Effector memory CD4-positive, alpha-beta T cell (primary cell): Measurements from ENCODE around the gene NUDT9.
A peak's percentile ranks its signal among the peaks of the same experiment; 100 is the strongest.
"Not testable (repeated sequence)": the region's sequence is repeated elsewhere in the genome, so short reads cannot be mapped to it uniquely, and the experiment has no call there.

Experiments used
- DNase-seq, 3 donors: peaks; one replicate each; pipeline ENCODE4 v3.0.0-alpha.2; 2020
- H3K27ac ChIP-seq: 2 replicates; pipeline ENCODE4 v1.7.0; 2013; ENCODE audit warnings: mild to moderate bottlenecking, low read length, moderate library complexity; ENCODE audit not compliant: insufficient read depth, poor library complexity, severe bottlenecking
- H3K27me3 ChIP-seq: replicated peaks from 2 replicates; pipeline ENCODE4 v1.7.0; 2013; ENCODE audit warnings: mild to moderate bottlenecking, low read length; ENCODE audit not compliant: insufficient read depth, control insufficient read depth, poor library complexity, severe bottlenecking
- H3K36me3 ChIP-seq: 2 replicates; pipeline ENCODE4 v1.7.0; 2013; ENCODE audit warnings: mild to moderate bottlenecking, low read length, moderate library complexity; ENCODE audit not compliant: control insufficient read depth, insufficient read depth
- H3K4me1 ChIP-seq: 2 replicates; pipeline ENCODE4 v1.7.0; 2013; ENCODE audit warnings: low read length, mild to moderate bottlenecking; ENCODE audit not compliant: control insufficient read depth, insufficient read depth, poor library complexity, severe bottlenecking
- H3K4me3 ChIP-seq: 2 replicates; pipeline ENCODE4 v1.7.0; 2013; ENCODE audit warnings: low read length, low read depth, mild to moderate bottlenecking; ENCODE audit not compliant: insufficient read depth, poor library complexity, severe bottlenecking
- H3K9me3 ChIP-seq: 2 replicates; pipeline ENCODE4 v1.7.0; 2013; ENCODE audit warnings: mild to moderate bottlenecking, low read length, moderate library complexity; ENCODE audit not compliant: control insufficient read depth
- total RNA-seq, 3 donors: gene quantifications; one replicate each; lab custom pipeline; 2026; lab: John Stamatoyannopoulos, UW

NUDT9 gene, protein sequence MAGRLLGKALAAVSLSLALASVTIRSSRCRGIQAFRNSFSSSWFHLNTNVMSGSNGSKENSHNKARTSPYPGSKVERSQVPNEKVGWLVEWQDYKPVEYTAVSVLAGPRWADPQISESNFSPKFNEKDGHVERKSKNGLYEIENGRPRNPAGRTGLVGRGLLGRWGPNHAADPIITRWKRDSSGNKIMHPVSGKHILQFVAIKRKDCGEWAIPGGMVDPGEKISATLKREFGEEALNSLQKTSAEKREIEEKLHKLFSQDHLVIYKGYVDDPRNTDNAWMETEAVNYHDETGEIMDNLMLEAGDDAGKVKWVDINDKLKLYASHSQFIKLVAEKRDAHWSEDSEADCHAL
- 7.0 to 12.6 (median 9.5) reads per million in 3 donors for total RNA-seq

DNA sequence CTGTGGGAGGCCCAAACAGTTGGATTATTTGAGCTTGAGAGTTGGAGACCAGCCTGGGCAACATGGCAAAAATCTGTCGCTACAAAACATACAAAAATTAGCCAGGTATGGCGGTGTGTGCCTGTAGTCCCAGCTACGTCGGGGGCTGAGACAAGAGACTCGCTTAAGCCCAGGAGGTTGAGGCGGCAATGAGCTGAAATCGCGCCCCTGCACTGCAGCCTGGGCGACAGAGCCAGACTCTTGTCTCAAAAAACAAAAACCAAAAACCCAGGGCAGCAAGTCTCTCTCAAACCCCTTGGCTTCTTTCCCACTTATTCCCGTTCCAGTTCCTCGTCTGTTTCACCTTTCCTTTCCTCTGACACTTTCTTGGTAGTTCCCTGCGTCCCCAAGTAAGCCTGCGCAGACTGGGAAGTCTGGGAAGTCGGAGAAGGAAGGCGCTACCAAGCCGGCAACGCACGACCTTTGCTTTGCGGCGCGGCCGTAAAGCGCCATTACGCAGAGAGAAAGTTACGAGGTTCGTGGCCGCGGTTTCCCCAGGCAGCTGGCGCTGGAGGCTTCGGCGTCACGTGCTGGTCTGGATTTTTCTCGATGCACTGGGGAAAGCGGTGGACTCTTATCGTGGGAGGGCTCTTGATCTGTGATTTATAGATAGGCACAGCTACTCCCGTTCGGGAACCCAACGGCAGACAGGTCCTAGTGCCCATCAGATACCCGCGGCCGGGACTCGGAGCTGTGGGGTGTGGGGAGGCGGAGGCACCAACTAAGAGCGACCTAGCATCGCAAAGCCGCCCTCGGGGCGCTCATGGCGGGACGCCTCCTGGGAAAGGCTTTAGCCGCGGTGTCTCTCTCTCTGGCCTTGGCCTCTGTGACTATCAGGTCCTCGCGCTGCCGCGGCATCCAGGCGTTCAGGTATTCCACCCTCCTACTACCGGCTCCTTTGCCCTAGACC is at the start of gene NUDT9:
TSS of gene NUDT9 (plus strand) at position 470 of the 949 bp plus-strand sequence. CDS start at position 803, 333 bp downstream.
- Histone ChIP-seq H3K4me1 (peaks cover 7% of the 10 kb centered on the region), H3K36me3 (no peaks in the 10 kb centered on the region), H3K9me3 (no peaks in the 10 kb centered on the region), H3K4me3 (peak within 1 kb of the TSS; percentile 94), H3K27ac (peak within 1 kb of the TSS; percentile 80), H3K27me3 (no peaks in the 10 kb centered on the region)
- peak; percentile 77 to 85 (median 79) for DNase-seq

DNA sequence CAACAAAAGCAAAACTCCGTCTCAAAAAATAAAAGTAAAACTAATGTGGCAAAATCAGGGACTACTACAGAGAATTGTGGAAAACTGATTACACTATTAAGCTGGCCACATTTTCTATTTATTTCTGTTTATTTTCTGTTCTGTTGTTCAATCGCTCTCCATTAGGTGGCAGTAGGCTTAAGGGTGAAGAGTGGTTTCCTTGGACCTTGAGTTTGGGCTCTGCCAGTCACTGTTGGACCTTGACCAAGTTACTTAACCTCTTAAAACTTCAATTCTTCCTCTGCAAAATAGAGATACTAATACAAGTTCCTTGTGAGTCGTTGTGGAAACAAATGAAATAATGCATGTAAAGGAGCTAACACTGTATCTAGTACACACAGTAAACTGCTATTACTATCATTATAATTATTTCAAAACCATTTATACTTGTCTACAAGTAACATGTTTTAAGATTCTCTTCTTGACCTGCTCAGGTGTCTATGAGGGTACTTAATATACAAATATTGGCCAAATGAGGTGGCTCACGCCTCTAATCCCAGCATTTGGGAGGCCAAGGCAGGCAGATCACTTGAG is 46.6 kb upstream of the NUDT9 start:
- no peak overlapping the region for H3K4me3 ChIP-seq
- H3K27me3 ChIP-seq, result no peaks in the 10 kb centered on the region
- peaks cover 27% of the 10 kb centered on the region for H3K36me3 ChIP-seq
- DNase-seq, result no peak
- H3K4me1 ChIP-seq, result no peaks in the 10 kb centered on the region
- H3K27ac ChIP-seq, result no peak overlapping the region
- no peaks in the 10 kb centered on the region for H3K9me3 ChIP-seq

DNA sequence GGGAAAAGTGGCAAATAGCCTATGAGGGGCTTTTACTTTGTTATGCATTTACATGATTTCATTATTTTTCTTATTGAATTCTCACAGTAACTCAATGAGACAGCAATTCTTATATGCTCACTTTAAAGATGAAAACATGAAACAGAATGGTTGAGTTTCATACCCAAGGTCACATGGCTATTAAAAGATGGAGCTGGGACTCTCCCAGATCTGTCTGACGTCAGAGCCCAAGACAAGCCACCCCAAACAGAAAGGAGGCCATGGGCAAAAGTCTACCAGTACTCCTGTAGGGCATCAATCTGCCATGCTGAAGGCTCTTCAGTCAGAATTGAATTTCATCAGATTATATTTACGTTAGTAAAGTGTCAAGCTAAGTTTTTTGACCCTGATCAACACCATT is 44.6 kb upstream of the NUDT9 start:
- DNase-seq, result no peak
- H3K27ac ChIP-seq, result no peak overlapping the region
- no peak overlapping the region for H3K4me3 ChIP-seq
- no peaks in the 10 kb centered on the region for H3K4me1 ChIP-seq
- H3K27me3 ChIP-seq, result no peaks in the 10 kb centered on the region
- H3K36me3 ChIP-seq, result peaks cover 14% of the 10 kb centered on the region
- H3K9me3 ChIP-seq, result no peaks in the 10 kb centered on the region

DNA sequence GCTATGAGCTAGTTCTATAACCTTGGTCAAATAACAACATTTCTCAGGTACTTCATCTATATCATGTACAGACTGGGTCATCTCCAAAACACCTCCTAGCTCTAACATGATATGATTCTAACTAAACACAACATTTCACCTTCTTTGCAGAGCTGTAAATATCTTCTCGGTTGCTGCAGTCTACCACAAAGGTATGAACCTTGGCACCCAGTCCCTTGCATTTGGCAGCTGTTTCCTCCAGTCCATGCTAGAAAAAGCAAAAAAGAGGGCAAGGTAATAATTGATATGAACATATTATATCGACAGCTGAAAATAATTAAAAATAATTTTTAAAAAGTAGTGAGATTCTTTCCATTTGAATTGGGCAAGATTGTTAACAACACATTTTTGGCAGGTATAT is 40.3 kb upstream of the NUDT9 start:
- no peak for DNase-seq
- no peak overlapping the region for H3K4me3 ChIP-seq
- no peak overlapping the region for H3K27ac ChIP-seq
- peaks cover 3% of the 10 kb centered on the region for H3K36me3 ChIP-seq
- H3K9me3 ChIP-seq, result no peaks in the 10 kb centered on the region
- no peaks in the 10 kb centered on the region for H3K4me1 ChIP-seq
- no peaks in the 10 kb centered on the region for H3K27me3 ChIP-seq

DNA sequence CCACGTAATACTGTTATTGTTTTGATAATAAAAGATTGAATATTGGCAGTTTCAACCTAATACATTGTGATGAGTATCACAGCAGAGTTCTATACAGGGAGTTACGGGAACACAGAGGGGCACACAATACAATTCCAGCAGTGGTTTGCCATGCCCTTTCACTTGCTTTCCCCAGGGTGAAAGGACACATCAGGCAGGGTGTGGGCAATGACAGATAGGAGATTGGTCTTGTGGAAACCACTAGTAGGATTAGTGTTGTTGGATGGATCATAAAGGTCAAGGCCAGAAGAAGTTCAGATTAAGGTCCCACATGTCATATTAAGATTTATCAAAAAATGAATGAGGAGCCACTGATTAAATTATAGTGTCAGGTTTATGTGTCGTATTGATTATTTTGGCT is 39.4 kb upstream of the NUDT9 start:
- H3K36me3 ChIP-seq, result peaks cover under 1% of the 10 kb centered on the region
- H3K4me3 ChIP-seq, result no peak overlapping the region
- no peaks in the 10 kb centered on the region for H3K27me3 ChIP-seq
- no peak for DNase-seq
- H3K9me3 ChIP-seq, result no peaks in the 10 kb centered on the region
- H3K4me1 ChIP-seq, result no peaks in the 10 kb centered on the region
- no peak overlapping the region for H3K27ac ChIP-seq

DNA sequence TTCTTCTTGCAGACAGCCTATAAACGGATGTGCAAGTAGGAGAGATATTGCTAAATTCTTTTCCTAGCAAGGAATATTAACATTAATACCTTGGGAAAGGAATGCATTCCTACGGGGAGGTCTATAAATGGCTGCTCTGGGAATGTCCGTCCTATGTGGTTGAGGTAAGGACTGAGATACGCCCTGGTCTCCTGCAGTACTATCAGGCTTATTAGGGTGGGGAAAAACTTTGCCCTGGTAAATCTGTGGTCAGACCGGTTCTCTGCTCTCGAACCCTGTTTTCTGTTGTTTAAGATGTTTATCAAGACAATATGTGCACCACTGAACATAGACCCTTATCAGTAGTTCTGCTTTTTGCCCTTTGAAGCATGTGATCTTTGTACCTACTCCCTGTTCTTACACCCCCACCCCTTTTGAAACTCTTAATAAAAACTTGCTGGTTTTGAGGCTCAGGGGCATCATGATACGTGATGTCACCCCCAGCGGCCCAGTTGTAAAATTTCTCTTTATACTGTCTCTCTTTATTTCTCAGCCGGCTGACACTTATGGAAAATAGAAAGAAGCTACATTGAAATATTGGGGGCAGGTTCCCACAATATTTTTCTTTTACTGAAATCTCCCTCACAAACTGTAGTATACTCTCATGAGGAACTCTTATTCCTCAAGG is 37.8 kb upstream of the NUDT9 start:
- DNase-seq, H3K27ac ChIP-seq, H3K4me3 ChIP-seq, H3K4me1 ChIP-seq, H3K27me3 ChIP-seq, H3K9me3 ChIP-seq, H3K36me3 ChIP-seq: not testable (repeated sequence)

DNA sequence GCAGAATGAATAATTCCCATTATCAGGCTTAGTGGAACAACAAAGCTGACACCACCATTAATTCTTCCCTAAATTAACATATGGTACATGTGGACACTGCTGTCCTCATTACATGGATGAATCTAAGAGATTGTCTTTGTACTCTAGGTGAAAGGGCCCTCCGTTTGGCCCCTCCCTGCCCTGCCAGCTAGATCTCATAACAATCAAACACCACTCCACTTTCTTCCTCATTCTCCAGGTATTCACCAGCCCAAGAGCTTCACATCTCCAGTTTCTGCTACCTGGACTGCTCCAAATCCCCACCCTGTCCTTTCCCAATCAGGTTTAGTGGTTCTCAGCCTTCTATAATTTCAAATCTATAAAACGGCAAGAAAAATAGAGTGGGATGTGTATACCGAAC is 35.1 kb upstream of the NUDT9 start:
- peaks cover 14% of the 10 kb centered on the region for H3K4me1 ChIP-seq
- H3K27ac ChIP-seq, result no peak overlapping the region
- no peak overlapping the region for H3K4me3 ChIP-seq

DNA sequence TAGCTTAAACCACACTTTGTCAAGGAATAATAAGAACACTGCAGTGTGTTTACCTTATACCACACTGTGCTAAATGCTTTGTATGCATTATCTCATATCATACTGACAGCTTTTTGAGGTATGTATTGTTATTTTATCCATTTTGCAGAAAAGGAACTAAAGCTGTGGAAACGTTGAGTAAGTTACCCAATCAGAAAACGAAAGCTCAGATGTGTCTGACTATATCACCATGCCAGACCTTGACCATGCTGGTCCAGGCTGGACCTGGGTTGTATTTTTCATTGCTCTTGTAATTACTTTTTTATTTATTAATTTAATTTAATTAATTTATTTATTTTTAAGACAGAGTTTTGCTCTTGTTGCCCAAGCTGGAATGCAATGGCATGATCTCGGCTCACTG is 33.5 kb upstream of the NUDT9 start:
- Histone ChIP-seq H3K27ac (no peak overlapping the region), H3K4me3 (no peak overlapping the region), H3K36me3 (no peaks in the 10 kb centered on the region), H3K9me3 (no peaks in the 10 kb centered on the region), H3K27me3 (no peaks in the 10 kb centered on the region), H3K4me1 (peaks cover 14% of the 10 kb centered on the region)
- no peak for DNase-seq

More for the DNA sequence above, 35.1 kb upstream of the NUDT9 start:
- H3K36me3 ChIP-seq, result no peaks in the 10 kb centered on the region
- DNase-seq, result no peak
- no peaks in the 10 kb centered on the region for H3K27me3 ChIP-seq
- no peaks in the 10 kb centered on the region for H3K9me3 ChIP-seq

DNA sequence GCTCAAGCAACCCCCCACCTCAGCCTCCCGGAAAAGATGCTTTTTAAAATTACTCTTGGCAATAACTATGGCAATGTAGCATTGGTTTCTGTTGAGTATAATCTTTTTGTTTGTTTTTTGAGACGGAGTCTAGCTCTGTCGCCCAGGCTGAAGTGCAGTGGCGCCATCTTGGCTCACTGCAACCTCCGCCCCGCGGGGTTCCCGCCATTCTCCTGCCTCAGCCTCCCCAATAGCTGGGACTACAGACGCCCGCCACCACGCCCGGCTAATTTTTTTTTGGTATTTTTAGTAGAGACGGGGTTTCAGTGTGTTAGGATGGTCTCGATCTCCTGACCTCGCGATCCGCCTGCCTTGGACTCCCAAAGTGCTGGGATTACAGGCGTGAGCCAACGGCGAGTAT is 32.3 kb upstream of the NUDT9 start:
- not testable (repeated sequence) for H3K27me3 ChIP-seq, DNase-seq, H3K36me3 ChIP-seq, H3K27ac ChIP-seq, H3K9me3 ChIP-seq
- Histone ChIP-seq H3K4me1 (peaks cover 14% of the 10 kb centered on the region), H3K4me3 (peak overlapping the region; percentile 80)
